Left lung (tissue), 10 donors: ENCODE data around the gene USP10. TPM values are rescaled to one million over a fixed set of nuclear protein-coding genes. Genes with fewer than 3 reads are reported as not detected.

Experiments
- ATAC-seq: fragments of 200-7000 bp; cut with Tn5 transposase; one replicate; pipeline ENCODE4 v1.9.1; 2020; ENCODE audit warnings: moderate library complexity
- DNase-seq, 4 donors: peaks; one replicate each; pipeline ENCODE4 v3.0.0-alpha.2; 2013 to 2020
- H3K27ac ChIP-seq, 2 donors: fragments of 200-600 bp; sonication (generic) in 1 of 2; one replicate each; pipeline versions ENCODE4 v1.5.0 to v1.8.0; 2020 to 2021
- H3K27me3 ChIP-seq, 2 donors: fragments of 200-600 bp; sonication (generic) in 1 of 2; one replicate each; pipeline versions ENCODE4 v1.5.0 to v1.8.0; 2020 to 2021
- H3K36me3 ChIP-seq, 2 donors: fragments of 200-600 bp; sonication (generic) in 1 of 2; one replicate each; pipeline versions ENCODE4 v1.5.0 to v1.8.0; 2020 to 2021
- H3K4me1 ChIP-seq, 2 donors: fragments of 200-600 bp; one replicate each; pipeline ENCODE4 v1.8.0; 2021
- H3K4me3 ChIP-seq, 2 donors: fragments of 200-600 bp; sonication (generic) in 1 of 2; one replicate each; pipeline versions ENCODE4 v1.5.0 to v1.8.0; 2020 to 2021; ENCODE audit warnings: mild to moderate bottlenecking in 1 of 2
- H3K9me3 ChIP-seq, 2 donors: fragments of 200-600 bp; sonication (generic) in 1 of 2; one replicate each; pipeline versions ENCODE4 v1.5.0 to v1.8.0; 2020 to 2021
- intact Hi-C, 2 donors: fragments of 100-400 bp; cut with DNase I; formaldehyde crosslinking; loops; one replicate each; pipeline versions ENCODE4 v1.11.2 to v1.14.2; 2022
- polyA plus RNA-seq, 6 donors: library from polyadenylated mRNA; unstranded; fragments of 120-200 nt; gene quantifications; one replicate each; pipeline ENCODE4 v1.2.1, GENCODE V29; 2013; ENCODE audit not compliant: insufficient read length in 6 of 6
- total RNA-seq, 2 donors: library from RNA; stranded (reverse); fragmentation: NEBNext Ultra II Directional; extraction: Animal tissue kit (Norgen Biotek cat#: 25700); gene quantifications; one replicate each; pipeline ENCODE4 v1.2.1, GENCODE V29; 2021
- TF ChIP-seq, protein P1 (sequence below), 2 donors: fragments of 200-600 bp; sonication (generic) in 1 of 2; IDR thresholded peaks; one replicate each; pipeline versions ENCODE4 v1.5.0 to v1.8.0; 2021; ENCODE audit warnings: antibody characterized with exemption in 2 of 2
- donor health status: DM: no; HTN: yes; CAD: no.
- donor health status: DM: no; HTN: no; CAD: no.

Gene USP10
- total and polyA plus RNA-seq, 8 donors, result 57.4 to 102 (median 87.8) TPM

DNA sequence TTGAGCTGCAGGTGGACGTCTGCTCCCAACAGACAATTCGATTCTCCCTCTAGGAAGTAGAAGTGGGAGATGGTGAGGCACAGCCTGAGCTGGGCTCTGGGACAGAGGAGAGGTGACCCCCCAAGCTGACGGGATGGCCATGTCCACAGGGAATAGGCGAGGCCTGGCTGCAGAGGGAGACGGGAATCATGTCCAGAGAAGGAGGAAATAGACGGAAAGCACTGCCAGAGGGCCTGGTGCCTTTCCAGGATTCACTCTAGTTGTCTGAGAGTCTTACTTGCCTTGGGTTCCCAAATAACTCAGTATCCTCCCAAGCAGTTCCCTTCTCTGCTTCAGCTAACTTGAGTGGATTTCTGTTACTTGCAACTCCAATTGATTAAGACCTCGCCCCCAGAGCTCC is 115.7 kb downstream of the USP10 start:
- Histone ChIP-seq H3K4me1 (peaks cover 0 to 40% of the 10 kb centered on the region in 2 donors), H3K9me3 (no peaks in the 10 kb centered on the region), H3K27me3 (peaks cover 0 to 21% of the 10 kb centered on the region in 2 donors), H3K4me3 (no peak overlapping the region), H3K27ac (no peak overlapping the region), H3K36me3 (no peaks in the 10 kb centered on the region)
- TF ChIP-seq, protein P1, sequence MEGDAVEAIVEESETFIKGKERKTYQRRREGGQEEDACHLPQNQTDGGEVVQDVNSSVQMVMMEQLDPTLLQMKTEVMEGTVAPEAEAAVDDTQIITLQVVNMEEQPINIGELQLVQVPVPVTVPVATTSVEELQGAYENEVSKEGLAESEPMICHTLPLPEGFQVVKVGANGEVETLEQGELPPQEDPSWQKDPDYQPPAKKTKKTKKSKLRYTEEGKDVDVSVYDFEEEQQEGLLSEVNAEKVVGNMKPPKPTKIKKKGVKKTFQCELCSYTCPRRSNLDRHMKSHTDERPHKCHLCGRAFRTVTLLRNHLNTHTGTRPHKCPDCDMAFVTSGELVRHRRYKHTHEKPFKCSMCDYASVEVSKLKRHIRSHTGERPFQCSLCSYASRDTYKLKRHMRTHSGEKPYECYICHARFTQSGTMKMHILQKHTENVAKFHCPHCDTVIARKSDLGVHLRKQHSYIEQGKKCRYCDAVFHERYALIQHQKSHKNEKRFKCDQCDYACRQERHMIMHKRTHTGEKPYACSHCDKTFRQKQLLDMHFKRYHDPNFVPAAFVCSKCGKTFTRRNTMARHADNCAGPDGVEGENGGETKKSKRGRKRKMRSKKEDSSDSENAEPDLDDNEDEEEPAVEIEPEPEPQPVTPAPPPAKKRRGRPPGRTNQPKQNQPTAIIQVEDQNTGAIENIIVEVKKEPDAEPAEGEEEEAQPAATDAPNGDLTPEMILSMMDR (IDR thresholded peaks at IDR 0.05), result no peak
- intact Hi-C loops, result no loop called here
- ATAC-seq, result no peak
- DNase-seq, result peak in 1 of 4 donors; percentile 21

DNA sequence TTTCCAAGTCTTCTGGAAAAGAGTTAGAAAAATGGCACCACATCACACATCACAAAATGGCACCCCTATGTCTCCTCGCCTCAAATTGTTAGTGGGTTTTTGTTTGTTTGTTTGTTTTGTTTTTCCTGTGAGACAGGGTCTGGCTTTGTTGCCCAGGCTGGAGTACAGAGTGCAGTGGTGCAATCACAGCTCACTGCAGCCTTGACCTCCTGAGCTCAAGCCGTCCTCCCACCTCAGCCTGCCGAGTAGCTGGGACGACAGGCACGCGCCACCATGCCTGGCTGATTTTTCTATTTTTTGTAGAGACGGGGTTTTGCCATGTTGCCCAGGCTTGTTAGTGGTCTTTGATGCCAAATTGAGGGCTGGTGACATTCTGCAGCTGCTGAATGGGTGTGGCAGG is 116.2 kb downstream of the USP10 start:
- Histone ChIP-seq H3K27me3 (peaks cover 0 to 26% of the 10 kb centered on the region in 2 donors), H3K9me3 (no peaks in the 10 kb centered on the region), H3K4me3 (no peak overlapping the region), H3K27ac (no peak overlapping the region), H3K36me3 (no peaks in the 10 kb centered on the region), H3K4me1 (peaks cover 0 to 40% of the 10 kb centered on the region in 2 donors)
- intact Hi-C loops, result no loop called here
- no peak for ATAC-seq
- TF ChIP-seq, protein P1 (IDR thresholded peaks at IDR 0.05), result no peak
- peak in 1 of 4 donors; percentile 36 for DNase-seq

DNA sequence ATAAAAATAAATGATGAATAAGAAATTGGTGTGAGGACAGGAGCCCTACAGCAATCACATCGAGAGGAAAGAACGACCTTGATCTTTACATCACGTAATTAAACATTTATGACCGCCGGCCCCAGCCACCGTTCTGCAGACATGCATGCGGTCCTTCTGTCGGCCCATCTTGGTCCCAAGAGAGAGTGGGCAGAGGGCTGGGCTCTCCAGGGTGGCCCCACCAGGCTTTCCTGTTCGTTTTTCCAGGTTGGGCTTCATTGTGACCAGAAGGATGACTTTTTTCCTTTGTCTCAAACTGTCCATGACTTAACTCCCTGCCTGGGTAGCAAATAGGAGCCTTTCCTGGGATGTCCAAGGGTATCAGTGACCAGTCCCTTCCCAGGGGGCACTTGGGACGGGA is 116.7 kb downstream of the USP10 start:
- Histone ChIP-seq H3K27me3 (peaks cover 0 to 31% of the 10 kb centered on the region in 2 donors), H3K4me1 (peaks cover 0 to 36% of the 10 kb centered on the region in 2 donors), H3K27ac (no peak overlapping the region), H3K36me3 (no peaks in the 10 kb centered on the region), H3K4me3 (no peak overlapping the region), H3K9me3 (no peaks in the 10 kb centered on the region)
- ATAC-seq (no peak), DNase-seq (peak in 1 of 4 donors; percentile 35)
- intact Hi-C loops, result no loop called here
- TF ChIP-seq, protein P1 (IDR thresholded peaks at IDR 0.05), result no peak

DNA sequence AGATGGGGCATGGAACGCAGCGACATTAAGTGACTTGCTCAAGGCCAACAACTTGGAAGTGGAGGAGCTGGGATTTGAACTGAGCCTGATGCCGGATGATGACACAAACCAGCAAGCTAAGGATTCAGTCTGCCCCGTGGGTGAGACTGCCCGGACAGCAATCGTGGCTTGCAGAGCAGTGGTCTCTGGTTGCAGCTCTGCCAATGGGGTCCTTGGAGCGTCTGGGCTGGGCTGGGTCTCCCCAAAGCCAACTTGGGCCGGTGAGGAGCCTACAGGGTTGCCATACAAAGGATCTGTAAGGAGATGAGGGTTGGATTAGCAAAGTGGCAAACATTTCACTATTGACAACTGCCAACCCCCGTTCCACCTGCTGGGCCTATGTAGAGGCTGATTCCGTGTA is 117.4 kb downstream of the USP10 start:
- DNase-seq (peak in 1 of 4 donors; percentile 31), ATAC-seq (no peak)
- Histone ChIP-seq H3K4me1 (peaks cover 0 to 31% of the 10 kb centered on the region in 2 donors), H3K36me3 (no peaks in the 10 kb centered on the region), H3K4me3 (no peak overlapping the region), H3K9me3 (no peaks in the 10 kb centered on the region), H3K27me3 (peaks cover 0 to 32% of the 10 kb centered on the region in 2 donors), H3K27ac (no peak overlapping the region)
- intact Hi-C loops, result no loop called here
- TF ChIP-seq, protein P1 (IDR thresholded peaks at IDR 0.05), result no peak

DNA sequence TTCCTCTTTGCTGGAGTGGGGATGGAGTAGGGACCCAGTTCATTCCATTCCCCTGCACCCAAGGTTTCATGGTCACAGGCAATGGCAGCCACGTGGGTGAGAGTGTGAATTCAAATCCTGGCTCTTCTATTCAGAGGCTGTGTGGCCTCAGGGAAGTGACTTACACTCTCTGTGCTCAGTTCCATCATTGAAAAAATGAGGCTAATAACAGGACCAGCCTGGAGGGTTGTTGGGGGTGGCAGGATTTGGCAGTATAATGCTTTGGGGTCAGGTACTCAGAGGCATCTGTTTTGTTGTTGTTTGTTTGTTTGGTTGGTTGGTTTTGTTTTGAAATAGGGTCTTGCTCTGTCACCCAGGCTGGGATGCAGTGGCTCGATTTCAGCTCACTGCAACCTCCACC is 117.8 kb downstream of the USP10 start:
- ATAC-seq (no peak), DNase-seq (no peak)
- intact Hi-C loops, result no loop called here
- H3K4me1 ChIP-seq, result peaks cover 0 to 35% of the 10 kb centered on the region in 2 donors
- no peaks in the 10 kb centered on the region for H3K9me3 ChIP-seq
- TF ChIP-seq, protein P1 (IDR thresholded peaks at IDR 0.05), result no peak
- H3K27me3 ChIP-seq, result peaks cover 0 to 34% of the 10 kb centered on the region in 2 donors
- H3K27ac ChIP-seq, result no peak overlapping the region
- no peaks in the 10 kb centered on the region for H3K36me3 ChIP-seq
- H3K4me3 ChIP-seq, result no peak overlapping the region
